DMS53 treated with DMSO at 0.1 percent for 48 hours (cell line): ENCODE results near the gene MYO18A.

ENCODE experiments used
- DNase-seq: peaks from one replicate; lab custom pipeline; 2025; ENCODE audit not compliant: unreplicated experiment; lab: John Stamatoyannopoulos, UW

MYO18A gene

GRCh38 chr17:29059281-29059680 lies 120.9 kb downstream of the MYO18A start:
- DNase-seq = peak; percentile 75

DNA sequence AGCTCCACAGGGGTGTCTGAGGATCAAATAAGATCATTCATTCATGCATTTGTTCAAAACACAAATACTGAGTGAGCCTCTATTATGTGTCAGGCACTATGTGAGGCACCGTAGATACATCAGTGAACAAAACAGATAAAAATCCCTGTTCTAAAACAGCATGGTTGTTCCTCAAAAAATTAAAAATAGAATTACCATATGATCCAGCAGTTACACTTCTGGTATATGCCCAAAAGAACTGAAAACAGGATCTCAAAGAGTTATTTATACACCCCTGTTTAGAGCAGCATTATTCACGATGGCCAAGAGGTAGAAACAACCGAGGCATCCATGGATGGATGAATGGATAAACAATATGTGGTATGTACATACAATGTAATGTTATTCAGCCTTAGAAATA lies 121.8 kb downstream of the MYO18A start:
- no peak for DNase-seq

DNA sequence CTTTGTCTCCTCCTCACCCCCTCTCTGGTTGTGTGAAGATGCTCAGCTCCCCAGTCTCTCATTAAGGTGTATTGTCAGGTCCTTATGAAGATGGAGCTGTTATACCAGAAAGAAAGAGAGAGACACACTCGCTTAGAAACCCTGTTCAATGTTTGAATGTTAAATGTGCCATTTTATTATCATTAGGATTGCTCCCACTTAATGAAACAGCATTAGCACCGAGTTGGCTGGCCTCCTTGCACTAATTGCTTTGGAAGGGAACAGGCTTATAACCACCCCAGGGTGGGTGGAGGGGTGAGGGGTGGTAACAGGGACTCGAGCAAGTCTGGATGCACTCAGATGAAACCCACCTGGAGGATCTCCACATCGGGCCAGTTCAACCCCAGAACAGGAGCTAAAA lies 122.8 kb downstream of the MYO18A start:
- no peak for DNase-seq

DNA sequence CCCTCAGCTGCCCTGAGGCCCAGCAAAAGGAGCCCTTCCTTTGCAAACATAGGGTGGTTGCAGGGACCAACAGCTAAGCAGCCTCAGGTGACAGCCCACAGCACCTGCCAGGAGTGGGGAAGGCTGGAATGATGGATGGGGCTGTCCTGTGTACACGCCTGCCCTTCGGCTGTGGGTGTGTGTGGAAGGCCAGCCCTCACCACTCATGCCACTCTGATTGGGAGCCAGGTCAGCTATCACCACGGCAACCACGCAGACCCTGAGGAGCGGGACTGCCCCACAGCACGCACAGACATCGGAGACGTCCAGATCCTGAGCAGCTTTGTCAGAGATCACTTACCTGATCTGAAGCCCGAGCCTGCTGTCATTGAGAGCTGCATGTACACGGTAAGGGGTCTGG lies 125.4 kb downstream of the MYO18A start:
- DNase-seq = no peak

DNA sequence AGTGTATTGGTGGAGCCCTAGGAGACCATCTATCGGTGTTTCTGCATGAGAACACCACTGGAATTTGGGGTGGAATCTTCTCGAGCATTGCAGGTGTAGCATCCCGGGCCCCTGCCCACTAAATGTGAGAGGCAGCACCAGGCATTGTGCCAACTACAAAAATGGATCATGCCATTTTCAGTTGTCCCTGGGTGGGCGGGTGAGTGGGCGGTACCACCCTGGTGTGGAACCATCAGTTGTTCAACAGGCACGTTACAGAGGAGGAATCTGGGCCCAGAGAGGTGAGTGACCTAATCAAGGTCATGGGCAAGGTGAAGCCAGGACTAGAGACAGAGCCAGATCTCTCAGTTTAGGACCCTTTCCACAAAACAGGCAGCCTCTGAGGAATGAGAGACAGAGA lies 128.5 kb downstream of the MYO18A start:
- DNase-seq = no peak

- no peak for DNase-seq
Measured at GRCh38 chr17:29051194-29051593, 129.0 kb downstream of the MYO18A start.

- no peak for DNase-seq
Measured at GRCh38 chr17:29050176-29050575, 130.0 kb downstream of the MYO18A start.

DNA sequence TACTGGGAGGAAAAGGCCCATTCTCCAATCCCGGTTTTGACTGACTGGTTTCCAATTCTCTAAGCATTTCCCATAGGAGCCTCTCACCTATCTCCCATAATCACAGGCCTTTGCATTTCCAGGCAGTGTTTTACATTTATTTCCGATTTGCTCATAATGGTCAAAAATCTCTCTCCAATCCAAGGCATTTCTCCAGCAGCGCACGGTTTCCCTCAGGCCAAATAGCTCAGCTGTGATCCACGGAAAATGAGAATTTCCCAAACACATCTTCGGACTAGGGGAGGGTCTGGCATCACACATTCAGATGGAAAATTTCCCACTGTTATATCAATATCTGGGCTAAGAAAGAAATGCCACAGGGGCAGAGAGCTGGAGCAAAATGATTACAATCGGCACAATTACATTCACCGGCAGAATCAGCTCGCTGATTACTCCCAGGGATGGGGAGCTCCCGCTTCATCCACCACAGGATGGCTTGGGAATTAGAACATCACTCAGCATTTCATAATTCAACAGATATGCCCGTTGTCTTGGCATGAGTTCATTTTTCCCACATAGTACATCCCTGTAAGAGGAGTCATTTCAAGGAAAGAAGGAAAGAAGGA lies 130.6 kb downstream of the MYO18A start:
- no peak for DNase-seq

DNA sequence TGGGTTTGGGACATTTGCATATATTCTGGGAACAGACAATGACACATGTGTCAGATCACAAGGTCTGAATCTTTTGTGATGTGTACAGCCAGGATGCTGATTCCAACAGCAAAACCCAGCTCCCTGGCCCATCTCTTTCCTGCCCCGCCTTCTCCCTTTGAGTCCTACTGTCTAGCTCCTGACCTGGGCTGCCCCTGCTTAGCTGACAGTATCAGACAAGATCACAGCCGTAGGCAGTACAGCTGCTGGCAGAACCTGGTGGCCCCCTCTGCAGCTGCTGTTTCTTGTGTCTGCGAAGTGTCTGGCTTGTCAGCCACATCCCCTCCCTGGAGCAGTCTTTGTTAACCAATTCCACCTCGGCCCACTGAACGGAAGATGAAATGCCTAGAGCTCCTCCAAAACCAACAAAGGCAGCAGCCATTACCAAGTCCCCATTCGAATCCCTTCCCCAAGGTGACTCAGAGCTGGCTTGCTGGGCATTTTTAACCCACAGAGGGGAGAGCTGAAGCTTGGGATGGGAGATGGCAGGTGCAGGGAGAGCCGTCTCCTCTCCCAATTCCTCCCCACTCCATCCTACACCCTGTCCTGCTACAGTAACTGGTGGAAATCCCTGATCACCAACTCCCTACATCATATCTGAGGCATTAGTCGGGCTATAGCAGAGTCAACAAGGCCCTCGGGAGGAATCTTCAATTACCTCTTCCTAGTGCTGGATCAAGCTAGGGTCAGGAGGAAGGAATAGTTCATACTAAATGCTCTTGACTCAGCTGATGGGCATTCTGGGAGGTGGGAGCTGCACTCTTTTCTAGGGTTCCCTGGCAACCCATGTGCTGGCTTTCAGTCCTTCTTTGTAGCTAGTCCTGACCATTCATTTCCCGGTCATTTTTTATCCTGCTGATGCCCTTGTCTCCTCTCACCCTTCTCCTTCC lies 131.5 kb downstream of the MYO18A start:
- DNase-seq = no peak

- DNase-seq = no peak
Measured at GRCh38 chr17:29046473-29046839, 133.7 kb downstream of the MYO18A start.

DNA sequence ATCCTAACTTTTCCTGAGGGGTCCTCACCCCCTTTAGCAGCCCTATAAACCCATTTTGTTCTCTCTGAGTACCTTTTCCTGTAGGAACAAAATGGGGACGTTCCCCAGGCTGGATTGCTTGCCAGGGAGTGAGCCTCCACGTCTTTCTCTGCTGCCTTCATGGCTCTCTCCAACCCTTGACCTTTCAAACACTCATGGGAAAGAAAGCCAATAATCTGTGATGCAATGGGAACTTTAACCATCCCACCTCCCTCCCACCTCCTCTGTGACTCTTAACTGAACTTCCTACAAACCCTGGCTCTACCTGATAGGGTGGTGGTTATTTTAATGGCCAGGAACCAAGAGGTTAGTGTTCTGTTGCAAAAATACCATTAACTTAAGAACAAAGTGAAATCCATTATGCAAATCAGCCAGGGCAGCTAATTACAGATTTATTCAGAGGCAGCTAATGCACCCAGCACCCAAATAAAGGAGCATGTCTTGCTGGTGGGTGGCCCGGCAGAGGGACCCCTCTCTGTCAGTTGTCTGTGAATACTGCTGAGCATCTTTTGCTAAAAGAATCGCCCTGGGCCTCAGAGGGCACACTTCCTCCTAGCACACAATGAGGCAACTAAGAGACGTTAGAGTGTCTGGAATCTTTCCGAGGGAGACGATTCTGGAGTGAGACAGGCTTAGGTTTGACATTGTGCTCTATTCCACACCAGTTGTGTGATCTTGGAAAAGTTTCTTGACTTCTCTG lies 134.3 kb downstream of the MYO18A start:
- DNase-seq = no peak

DNA sequence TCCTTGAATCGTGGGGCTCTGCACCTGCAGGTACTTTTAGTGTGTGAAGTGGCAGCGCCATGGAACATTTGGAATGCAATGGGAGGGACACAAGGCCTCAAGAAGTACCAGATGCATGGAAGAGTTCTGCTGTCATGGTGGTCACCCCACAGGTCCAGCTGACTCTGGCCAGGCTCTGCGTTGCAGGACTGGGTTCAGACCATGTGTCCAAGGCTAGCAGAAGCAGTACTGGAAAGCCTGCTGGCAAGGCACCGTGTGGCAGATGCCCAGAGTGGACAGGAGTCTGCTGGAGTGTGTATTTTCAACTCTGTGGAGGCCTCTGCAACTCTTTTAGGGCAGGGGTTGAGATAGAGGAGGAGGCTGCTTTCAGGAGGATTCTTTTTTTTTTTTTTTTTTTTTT lies 135.2 kb downstream of the MYO18A start:
- DNase-seq = no peak

- DNase-seq = no peak
Measured at GRCh38 chr17:29043539-29044145, 136.6 kb downstream of the MYO18A start.

- DNase-seq = peak; percentile 18
Measured at GRCh38 chr17:29042679-29043538, 137.3 kb downstream of the MYO18A start, which contains the start of gene PIPOX. Gene PIPOX (plus strand): TSS chr17:29043141. CDS start chr17:29043226, 85 bp downstream.

GRCh38 chr17:29042026-29042678 lies 138.0 kb downstream of the MYO18A start:
- DNase-seq = peak; percentile 18

- no peak for DNase-seq
Measured at GRCh38 chr17:29041571-29041970, 138.6 kb downstream of the MYO18A start.

DNA sequence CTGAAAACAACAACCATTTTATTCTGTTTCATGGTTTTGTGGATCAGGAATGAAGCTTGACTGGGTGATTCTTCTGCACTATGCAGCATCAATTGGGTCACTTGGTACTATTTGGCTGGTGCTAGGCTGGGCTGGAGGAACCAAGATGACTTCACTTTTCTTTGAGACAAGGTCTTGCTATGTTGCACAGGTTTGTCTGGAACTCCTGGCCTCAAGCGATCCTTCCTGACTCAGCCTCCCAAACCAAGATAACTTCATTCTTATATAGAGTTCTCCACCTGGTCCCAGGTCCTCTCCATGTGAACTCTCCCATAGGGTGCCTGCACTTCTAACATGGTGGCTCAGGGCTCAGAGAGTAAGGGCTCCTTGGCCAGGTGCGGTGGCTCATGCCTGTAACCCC lies 139.1 kb downstream of the MYO18A start:
- DNase-seq = no peak

DNA sequence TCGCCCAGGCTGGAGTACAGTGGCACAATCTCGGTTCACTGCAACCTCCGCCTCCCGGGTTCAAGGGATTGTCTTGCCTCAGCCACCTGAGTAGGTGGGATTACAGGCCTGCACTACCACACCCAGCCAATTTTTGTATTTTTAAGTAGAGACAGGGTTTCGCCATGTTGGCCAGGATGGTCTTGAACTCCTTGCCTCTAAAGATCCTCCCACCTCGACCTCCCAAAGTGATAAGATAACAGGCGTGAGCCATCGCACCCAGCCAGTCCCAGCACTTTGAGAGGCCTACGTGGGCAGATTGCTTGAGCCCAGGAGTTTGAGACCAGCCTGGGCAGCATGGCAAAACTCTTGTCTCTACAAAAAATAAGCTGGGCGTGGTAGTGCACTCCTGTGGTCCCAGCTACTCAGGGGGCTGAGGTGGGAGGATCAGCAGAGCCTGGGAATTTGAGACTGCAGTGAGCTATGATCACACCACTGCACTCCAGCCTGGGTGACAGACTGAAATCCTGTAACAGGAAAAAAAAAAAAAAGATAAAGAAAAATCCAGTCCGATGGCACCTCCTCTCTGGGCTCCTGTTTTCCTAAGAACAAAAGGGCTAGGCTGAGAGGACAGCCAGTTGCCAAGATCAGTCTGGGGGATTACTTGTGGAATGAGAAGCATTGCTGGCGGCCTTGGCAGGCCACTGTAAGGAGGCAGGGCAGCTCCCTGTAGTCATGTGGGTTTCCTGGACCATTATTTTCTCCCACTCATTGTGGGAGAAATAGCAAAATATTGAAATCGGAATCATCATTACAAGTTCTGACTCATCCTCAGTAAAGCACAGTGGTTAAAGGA lies 140.2 kb downstream of the MYO18A start:
- DNase-seq = no peak
